ENCODE data around the gene VRK3. TPM values are rescaled to one million over a fixed set of nuclear protein-coding genes. Genes with fewer than 3 reads are reported as not detected.
"Not testable (repeated sequence)": the region's sequence is repeated elsewhere in the genome, so short reads cannot be mapped to it uniquely, and the experiment has no call there.

VRK3 gene
- polyA plus RNA-seq, 2 of the 4 experiments (the other 2 are of a cell fraction): 35.2 to 37.4 TPM

- CTCF ChIA-PET: interaction anchor here (0.6 to 10.7 kb wide), 10 partner anchors 8 to 186 kb away, joined by 3 to 121 read pairs (median 5); no protein-coding TSS in a partner anchor
- FAIRE-seq (no peak), ATAC-seq (no peak), DNase-seq (ENCODE audit: low read depth in 1 of 2, low spot score in 1 of 2) (no peak)
- TF ChIP-seq FOSB (CRISPR knock-in tag; IDR thresholded peaks at IDR 0.05) (no peak), ZSCAN20 (CRISPR knock-in tag; IDR thresholded peaks at IDR 0.05) (no peak), ZNF302 (CRISPR knock-in tag; IDR thresholded peaks at IDR 0.05) (no peak), RNF2 (IDR thresholded peaks at IDR 0.05; ENCODE audit: borderline replicate concordance, low read depth) (no peak), HOXB5 (CRISPR knock-in tag; IDR thresholded peaks at IDR 0.05) (no peak), EHMT2 (IDR thresholded peaks at IDR 0.05; ENCODE audit: low read depth) (no peak), SMC3 (IDR thresholded peaks at IDR 0.05) (no peak), CBX2 (IDR thresholded peaks at IDR 0.05; ENCODE audit: borderline replicate concordance, low read depth) (no peak), CTCF (IDR thresholded peaks at IDR 0.05) (no peak), ZC3H11A (IDR thresholded peaks at IDR 0.05) (no peak), CHD2 (IDR thresholded peaks at IDR 0.05; ENCODE audit: low read length, partially characterized antibody) (no peak), HEYL (CRISPR knock-in tag; IDR thresholded peaks at IDR 0.05) (no peak), BHLHE40 (IDR thresholded peaks at IDR 0.05; ENCODE audit: low read depth, low read length) (no peak), EHF (CRISPR knock-in tag; IDR thresholded peaks at IDR 0.05) (no peak), PHF8 (IDR thresholded peaks at IDR 0.05; ENCODE audit: borderline replicate concordance, low read depth) (no peak), USF2 (IDR thresholded peaks at IDR 0.05) (no peak), EP300 (IDR thresholded peaks at IDR 0.05) (no peak)
- Histone ChIP-seq H3K4me2 (no peak overlapping the region), H3K4me3 (no peak overlapping the region), H3K27ac (no peak overlapping the region), H3K4me1 (no peaks in the 10 kb centered on the region), H3K9me3 (no peaks in the 10 kb centered on the region)
- POLR2A ChIA-PET: no interaction called here
- 84% methylated on average over 7 of the region's 11 CpGs for whole genome bisulfite sequencing (ENCODE audit: missing lambda C conversion rate)
Measured at GRCh38 chr19:49949742-49950589, 75.2 kb downstream of the VRK3 start.

- ATAC-seq (peak in 1 of 2 experiments; percentile 47; a peak in 2 of 6 replicates), DNase-seq (ENCODE audit: low read depth in 1 of 2, low spot score in 1 of 2) (no peak), FAIRE-seq (no peak)
- Histone ChIP-seq H3K9me3 (no peaks in the 10 kb centered on the region), H3K4me2 (no peak overlapping the region), H3K27ac (no peak overlapping the region), H3K4me3 (no peak overlapping the region), H3K4me1 (peaks cover 11% of the 10 kb centered on the region; the same call in 2 of the 3 replicates)
- CTCF ChIA-PET: interaction anchor here (1.7 to 10.7 kb wide), 2 partner anchors 10 to 100 kb away, joined by 3 to 121 read pairs; no protein-coding TSS in a partner anchor
- TF ChIP-seq RAD21 (conservative IDR thresholded peaks at IDR 0.05 in 1 of 2, IDR thresholded peaks at IDR 0.05 in 1 of 2) (no peak), ELK1 (IDR thresholded peaks at IDR 0.05; ENCODE audit: low read depth, low read length) (no peak), RNF2 (IDR thresholded peaks at IDR 0.05; ENCODE audit: borderline replicate concordance, low read depth) (no peak), FOSL2 (IDR thresholded peaks at IDR 0.05) (no peak), FOSL2 (CRISPR knock-in tag; IDR thresholded peaks at IDR 0.05) (no peak), TP53 (CRISPR knock-in tag; IDR thresholded peaks at IDR 0.05) (no peak), PHF8 (IDR thresholded peaks at IDR 0.05; ENCODE audit: borderline replicate concordance, low read depth) (no peak), MYC (IDR thresholded peaks at IDR 0.05; ENCODE audit: borderline replicate concordance, low read length) (no peak), CHD2 (IDR thresholded peaks at IDR 0.05; ENCODE audit: low read length, partially characterized antibody) (no peak), HEYL (CRISPR knock-in tag; IDR thresholded peaks at IDR 0.05) (no peak), NPAS2 (CRISPR knock-in tag; IDR thresholded peaks at IDR 0.05; ENCODE audit: borderline replicate concordance) (no peak), ATOH8 (CRISPR knock-in tag; IDR thresholded peaks at IDR 0.05; ENCODE audit: low read depth) (no peak), HOXB13 (CRISPR knock-in tag; IDR thresholded peaks at IDR 0.05; ENCODE audit: low read depth) (no peak), HDAC2 (IDR thresholded peaks at IDR 0.05) (no peak), BHLHE40 (IDR thresholded peaks at IDR 0.05; ENCODE audit: low read depth, low read length) (no peak)
- POLR2A ChIA-PET: no interaction called here
- 45% methylated on average over 8 of the region's 8 CpGs for WGBS (ENCODE audit: missing lambda C conversion rate)
Measured at GRCh38 chr19:49946415-49946814, 78.8 kb downstream of the VRK3 start.

GRCh38 chr19:49944567-49944966 is 80.6 kb downstream of the VRK3 start:
- FAIRE-seq; H3K9me3 ChIP-seq; H3K27ac ChIP-seq; DNase-seq (ENCODE audit: low read depth in 1 of 2, low spot score in 1 of 2); ATAC-seq; H3K4me2 ChIP-seq; POLR2A ChIA-PET; H3K4me3 ChIP-seq: not testable (repeated sequence)
- 78% methylated on average over 5 of the region's 5 CpGs for WGBS (ENCODE audit: missing lambda C conversion rate)
- H3K4me1 ChIP-seq: peaks cover 11% of the 10 kb centered on the region; the same call in 2 of the 3 replicates
- CTCF ChIA-PET: interaction anchor here (0.7 to 10.7 kb wide), 4 partner anchors 8 to 102 kb away, joined by 3 to 121 read pairs (median 3); no protein-coding TSS in a partner anchor
